AG10803 (cell line): Measurements from ENCODE around the gene IFT172.

ENCODE experiments used
- DNase-seq: peaks from one replicate; pipeline ENCODE4 v3.0.0; 2010; ENCODE audit warnings: low read depth
- H3K4me3 ChIP-seq: 2 replicates; pipeline ENCODE4 v1.5.1; 2011; ENCODE audit warnings: mild to moderate bottlenecking, low read length, control low read depth
- TF ChIP-seq, protein P1 (sequence below): conservative IDR thresholded peaks from 2 replicates; pipeline ENCODE4 v1.5.1; 2011; ENCODE audit warnings: mild to moderate bottlenecking, low read length, control low read depth, inconsistent platforms

Gene IFT172

DNA sequence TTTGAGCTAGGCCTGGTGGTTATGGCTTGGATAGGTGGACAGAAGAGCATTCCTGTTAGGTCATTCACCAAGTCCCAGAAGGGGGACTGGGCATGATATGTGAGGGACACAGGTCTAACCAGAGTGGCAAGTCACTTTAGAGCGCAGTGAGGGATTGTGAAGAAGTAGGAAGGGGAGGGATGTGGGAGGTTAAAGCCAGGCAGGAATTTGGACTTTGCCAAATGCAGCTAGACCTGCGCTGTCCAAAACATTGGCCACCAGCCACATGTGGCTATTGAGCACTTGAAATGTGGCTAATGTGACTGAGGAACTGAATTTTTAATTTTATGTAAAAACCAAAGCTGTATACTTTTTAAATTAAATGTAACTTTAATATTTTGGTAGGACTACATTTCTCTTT, 30.8 kb upstream of the IFT172 start:
- TF ChIP-seq, protein P1, sequence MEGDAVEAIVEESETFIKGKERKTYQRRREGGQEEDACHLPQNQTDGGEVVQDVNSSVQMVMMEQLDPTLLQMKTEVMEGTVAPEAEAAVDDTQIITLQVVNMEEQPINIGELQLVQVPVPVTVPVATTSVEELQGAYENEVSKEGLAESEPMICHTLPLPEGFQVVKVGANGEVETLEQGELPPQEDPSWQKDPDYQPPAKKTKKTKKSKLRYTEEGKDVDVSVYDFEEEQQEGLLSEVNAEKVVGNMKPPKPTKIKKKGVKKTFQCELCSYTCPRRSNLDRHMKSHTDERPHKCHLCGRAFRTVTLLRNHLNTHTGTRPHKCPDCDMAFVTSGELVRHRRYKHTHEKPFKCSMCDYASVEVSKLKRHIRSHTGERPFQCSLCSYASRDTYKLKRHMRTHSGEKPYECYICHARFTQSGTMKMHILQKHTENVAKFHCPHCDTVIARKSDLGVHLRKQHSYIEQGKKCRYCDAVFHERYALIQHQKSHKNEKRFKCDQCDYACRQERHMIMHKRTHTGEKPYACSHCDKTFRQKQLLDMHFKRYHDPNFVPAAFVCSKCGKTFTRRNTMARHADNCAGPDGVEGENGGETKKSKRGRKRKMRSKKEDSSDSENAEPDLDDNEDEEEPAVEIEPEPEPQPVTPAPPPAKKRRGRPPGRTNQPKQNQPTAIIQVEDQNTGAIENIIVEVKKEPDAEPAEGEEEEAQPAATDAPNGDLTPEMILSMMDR: no peak
- DNase-seq: no peak
- H3K4me3 ChIP-seq: no peak overlapping the region

DNA sequence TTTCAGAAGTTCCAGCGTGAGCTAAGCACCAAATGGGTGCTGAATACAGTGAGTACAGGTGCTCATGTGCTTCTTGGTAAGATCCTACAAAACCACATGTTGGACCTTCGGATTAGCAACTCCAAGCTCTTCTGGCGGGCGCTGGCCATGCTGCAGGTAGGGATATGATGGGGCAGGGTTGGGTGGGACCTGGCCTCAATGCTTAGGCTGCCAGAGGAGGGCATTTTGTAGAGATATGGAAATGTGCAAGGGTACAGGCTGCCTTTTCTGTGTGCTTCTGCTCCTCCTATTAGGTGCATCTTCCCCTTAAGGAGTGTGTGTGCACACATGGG, 29.2 kb upstream of the IFT172 start:
- no peak for DNase-seq
- no peak overlapping the region for H3K4me3 ChIP-seq
- TF ChIP-seq, protein P1: no peak

DNA sequence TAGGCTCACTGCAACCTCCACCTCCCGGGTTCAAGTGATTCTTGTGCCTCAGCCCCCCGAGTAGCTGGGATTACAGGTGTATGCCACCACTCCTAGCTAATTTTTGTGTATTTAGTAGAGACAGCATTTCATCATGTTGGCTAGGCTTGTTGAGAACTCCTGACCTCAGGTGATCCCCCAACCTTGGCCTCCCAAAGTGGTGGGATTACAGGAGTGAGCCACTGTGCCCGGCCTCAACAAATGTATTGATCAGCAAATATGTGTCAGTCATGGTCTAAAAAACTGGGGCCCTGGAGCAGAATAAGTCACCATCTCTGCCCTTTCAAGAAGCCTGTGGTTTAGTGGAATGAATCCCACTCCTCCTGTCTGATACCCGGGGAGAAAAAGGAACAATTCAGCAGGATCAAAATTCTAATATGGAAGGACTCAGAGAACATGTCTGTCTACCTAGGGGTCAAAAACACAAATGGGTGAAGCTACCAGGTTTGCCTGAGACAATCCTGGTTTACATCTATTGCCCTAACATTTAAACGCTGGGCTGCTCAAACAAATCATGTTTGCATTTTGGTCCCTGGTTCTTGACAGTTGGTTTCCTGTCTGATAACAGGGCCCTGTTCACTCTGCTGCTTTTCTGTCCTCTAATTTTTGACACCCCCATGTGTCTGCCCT, 28.7 kb upstream of the IFT172 start:
- DNase-seq: no peak
- TF ChIP-seq, protein P1: no peak
- no peak overlapping the region for H3K4me3 ChIP-seq

DNA sequence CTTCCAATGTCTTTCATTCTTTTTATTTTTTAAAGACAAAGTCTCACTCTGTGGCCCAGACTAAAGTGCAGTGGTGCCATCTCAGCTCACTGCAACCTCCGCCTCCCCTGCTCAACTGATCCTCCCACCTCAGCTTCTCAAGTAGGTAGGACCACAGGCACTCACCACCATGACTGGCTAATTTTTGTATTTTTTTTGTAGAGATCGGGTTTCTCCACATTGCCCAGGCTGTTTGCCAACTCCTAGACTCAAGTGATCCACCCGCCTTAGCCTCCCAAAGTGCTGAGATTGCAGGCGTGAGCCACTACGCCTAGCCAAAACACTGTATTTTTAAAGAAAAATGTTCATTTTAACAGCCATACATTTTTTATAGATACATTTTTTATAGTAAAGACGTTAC, 19.8 kb upstream of the IFT172 start:
- H3K4me3 ChIP-seq: no peak overlapping the region
- DNase-seq: peak; percentile 17
- TF ChIP-seq, protein P1: no peak

DNA sequence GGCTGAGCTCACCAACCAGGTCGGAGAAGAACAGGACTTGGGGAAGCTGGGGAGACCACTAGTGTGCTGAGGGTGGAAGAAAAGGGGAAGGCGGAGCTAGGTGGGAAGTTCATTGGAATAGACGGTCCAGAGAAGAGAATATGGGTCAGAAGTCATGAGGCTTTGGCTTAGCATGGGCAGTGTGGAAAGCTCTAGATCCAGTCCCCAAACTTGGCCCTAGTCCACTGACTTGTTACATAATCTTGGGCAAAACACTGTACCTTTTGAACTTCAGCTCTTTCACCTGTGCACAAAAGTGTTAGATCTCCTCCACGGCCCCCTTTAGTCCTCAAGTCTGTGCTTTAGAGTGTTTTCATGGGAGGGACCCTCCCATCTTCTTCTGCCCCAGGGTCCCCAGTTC, 17.8 kb upstream of the IFT172 start:
- TF ChIP-seq, protein P1: no peak
- no peak overlapping the region for H3K4me3 ChIP-seq
- DNase-seq: no peak

DNA sequence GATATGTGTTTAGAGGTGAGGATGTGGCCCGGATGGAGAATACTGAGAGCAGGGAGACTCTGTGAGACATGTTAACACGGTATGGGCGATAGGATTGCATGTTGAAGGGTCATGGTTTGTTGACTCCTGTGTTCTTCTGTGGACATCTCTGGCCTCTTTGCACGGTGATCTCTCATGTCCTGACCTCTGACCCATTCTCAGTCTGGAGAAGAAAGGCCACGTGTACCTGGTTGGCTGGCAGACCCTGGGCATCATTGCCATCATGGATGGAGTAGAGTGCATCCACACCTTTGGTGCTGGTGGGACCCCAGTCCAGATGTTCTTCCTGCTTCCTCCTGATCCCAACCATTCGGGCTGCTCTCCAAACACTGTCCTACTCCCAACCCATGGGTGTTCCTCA, 17.0 kb upstream of the IFT172 start:
- H3K4me3 ChIP-seq: no peak overlapping the region
- DNase-seq: no peak
- TF ChIP-seq, protein P1: no peak

DNA sequence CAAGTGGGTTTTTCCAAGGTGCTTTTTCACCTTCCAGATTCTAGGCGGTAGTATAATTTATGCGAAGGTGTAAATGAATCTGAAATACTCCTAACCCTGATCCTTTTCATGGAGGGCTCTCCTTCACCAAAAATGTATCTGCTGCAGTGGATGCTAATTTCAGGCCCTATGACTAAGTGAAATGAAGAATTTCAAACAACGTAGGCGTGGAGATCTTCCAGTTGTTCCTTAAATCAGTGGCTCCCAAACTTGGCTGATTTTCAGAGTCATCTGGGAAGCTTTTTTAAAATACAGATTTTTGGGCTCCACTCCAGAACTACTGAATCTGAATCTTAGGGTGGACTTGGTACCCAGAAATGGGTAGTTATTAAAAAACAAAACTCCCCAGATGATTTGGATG, 12.6 kb upstream of the IFT172 start:
- TF ChIP-seq, protein P1: no peak
- no peak overlapping the region for H3K4me3 ChIP-seq
- DNase-seq: peak; percentile 24
